ENCODE data around the gene PVALB.

PVALB gene, protein sequence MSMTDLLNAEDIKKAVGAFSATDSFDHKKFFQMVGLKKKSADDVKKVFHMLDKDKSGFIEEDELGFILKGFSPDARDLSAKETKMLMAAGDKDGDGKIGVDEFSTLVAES

DNA sequence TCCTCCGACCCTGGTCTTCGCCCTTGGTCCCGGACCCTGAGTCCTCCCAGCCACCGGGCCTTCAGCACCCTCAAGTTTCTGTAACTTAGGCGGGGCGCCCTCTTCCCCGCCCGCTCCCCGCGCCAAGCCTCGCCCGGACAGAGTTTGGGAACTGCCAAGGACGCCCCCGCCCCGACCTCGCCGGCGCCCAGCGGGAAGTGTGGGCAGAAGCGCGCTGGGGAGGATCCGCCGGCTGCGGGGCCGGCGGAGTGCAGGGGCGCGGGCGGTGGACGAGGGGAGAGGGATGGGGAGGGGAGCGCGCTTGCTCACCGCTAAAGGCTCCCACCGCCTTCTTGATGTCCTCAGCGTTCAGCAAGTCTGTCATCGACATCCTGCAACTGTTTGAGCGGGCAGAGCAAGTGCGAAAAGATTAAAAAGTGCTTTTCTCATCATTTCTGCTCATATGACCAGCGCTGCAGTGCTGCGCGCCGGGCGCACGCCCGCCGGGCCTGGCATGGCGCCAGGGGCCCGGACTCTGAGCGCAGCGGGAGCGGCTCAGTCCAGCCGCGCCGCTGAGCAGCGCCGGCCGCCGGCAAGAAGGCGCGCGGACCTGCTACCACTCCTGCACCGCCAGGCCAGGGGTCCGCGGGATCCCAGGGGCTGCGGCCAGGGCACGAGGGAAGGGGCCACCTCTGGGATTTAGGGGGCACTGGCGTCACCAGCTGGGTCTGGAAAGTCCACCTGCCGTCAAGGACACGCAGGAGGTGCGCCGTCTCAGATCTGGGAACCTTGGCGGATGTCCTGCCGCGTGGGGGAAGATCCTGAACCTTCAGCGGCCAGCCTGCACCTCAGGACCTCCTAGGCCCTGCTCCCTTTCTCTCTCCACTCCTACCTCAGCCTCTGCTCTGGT lies at the start of gene PVALB:
PVALB (minus strand) TSS at position 400 of the 889 bp plus-strand sequence; CDS start at position 370, 30 bp downstream.
- no peak within 1 kb of the TSS for H3K27ac ChIP-seq
- no peak for DNase-seq (ENCODE audit: low read depth, low spot score)

DNA sequence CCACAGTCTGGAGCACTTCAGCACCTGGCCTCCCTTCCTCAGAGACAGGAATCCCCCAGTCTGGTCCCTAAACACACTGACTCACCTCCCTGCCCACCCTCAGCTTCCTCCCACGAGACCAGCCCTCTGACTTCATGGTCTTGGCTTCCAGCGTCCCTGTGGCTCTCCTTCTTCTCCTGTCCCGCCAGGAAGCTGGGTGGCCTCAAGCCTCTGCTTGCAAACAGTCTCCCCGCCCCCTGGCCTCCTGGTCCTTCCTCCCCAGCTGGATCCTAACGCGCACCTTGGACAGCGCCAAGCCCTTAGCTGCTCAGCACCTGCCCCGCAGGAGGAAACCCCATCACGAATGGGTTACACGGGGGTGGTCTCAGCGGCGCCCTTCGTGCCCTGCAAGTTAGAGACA lies 48.5 kb upstream of the PVALB start:
- DNase-seq (ENCODE audit: low read depth, low spot score) = no peak
- H3K27ac ChIP-seq = no peak overlapping the region

DNA sequence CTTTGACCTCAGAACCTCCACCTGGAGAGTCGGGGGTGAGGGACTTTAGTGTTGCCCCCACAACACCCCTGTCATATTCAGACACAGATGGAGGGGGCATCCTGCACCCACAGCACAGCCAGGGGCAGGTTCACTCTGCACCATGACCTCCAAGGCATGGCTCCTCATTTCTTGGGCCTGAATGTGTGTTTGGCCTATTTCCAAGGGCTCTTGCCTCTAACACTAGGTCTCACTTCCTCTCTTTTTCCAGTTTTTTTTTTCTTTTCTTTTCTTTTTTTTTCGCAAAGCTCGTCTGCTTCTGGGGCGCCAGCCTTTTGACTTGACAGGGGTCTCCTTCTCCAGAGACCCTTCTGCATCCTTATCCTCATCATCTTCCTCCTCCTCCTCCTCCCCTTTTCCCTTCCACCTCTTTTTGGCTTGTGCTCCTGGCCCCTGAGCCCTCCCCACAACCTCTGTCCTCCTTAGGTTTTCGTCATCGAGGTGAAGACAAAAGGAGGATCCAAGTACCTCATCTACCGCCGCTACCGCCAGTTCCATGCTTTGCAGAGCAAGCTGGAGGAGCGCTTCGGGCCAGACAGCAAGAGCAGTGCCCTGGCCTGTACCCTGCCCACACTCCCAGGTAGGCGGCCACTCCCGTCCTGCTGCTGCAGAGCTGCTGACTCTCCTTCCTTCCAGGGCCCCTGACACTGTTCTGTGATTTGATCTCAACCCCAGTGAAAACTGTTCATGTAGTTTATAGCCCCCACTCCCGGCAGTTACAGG lies 47.8 kb upstream of the PVALB start:
- no peak for DNase-seq (ENCODE audit: low read depth, low spot score)
- H3K27ac ChIP-seq = no peak overlapping the region

DNA sequence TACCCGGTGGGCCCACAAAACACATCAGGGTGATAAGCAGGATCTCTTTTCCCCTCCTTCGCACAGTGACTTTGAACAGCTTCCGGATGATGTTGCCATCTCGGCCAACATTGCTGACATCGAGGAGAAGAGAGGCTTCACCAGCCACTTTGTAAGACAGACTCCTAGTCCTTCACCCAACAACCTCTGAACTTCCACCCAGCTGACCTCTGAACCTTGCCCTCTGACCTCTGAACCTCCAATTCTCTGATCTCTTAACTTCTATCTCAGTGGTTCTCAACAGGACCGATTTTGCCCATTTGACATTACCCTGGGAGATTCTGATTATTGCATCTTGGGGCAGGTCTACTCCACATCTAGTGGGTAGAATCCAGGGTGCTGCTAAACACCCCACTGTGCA lies 47.1 kb upstream of the PVALB start:
- DNase-seq (ENCODE audit: low read depth, low spot score) = no peak
- no peak overlapping the region for H3K27ac ChIP-seq

DNA sequence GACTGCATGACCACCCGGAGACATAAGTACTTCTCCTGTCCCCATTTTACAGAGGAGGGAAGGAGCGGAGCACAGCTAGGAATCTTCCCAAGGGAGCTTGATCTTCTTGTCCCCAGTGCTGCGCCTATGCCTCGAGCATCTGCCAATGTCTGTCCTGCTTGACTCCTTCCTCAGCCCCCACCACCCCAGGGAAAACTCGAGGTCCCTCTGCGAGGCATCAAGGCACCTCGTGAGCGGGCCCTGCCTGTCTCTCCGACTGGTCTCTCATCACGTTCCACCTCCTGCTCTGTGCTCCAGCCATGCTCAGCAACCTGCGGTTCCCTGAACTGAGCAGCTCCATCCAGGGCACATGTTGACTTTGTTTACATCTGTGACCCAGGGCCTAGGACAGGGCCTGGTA lies 46.4 kb upstream of the PVALB start:
- no peak for DNase-seq (ENCODE audit: low read depth, low spot score)
- H3K27ac ChIP-seq = no peak overlapping the region

DNA sequence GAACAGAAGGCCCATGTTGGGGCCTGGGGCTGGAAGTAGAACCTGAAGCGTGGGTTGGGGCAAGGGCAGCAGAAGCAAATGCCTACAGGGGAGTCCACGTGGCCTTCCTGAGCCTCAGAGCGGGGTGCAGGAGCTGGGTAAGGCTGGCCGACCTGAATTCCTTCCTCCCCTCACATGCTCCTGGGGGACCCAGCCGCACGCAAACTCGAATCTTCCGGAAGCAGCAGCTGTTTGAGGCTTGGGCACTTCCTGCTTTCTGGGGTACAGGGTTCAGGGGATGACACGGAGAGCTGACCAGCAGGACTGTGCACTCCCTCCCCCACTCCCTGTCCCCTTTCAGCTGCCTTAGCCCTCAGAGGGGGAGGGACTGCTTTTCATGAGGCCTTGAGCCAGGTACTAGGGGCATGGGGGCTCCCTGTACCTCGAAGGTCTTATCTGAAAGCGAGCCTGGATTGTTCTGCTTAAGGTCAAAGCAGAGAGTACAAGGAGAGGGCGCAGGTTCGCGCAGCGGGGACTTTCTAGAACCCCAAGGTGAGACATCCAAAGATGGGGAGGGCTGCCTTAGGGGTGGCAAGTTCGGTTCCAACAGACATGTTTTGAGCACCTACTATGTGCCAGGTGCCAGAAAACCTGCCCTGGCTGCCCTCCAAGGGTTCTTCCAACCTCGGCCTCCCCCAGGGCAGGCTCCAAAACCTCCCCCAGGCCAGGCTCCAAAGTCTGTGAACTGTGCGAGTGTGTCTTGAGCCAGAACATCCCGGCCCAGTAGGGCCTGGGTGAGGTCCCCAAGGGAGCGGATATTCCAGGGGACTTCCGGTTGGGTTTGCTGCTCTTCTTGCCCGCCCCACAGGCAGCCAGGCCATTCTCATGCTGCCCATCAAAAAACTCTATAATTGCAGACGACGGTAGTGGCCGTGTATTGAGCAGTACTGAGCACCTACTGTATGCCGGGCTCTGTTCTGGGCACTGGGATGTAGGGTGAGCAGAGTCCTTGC lies 45.7 kb upstream of the PVALB start:
- H3K27ac ChIP-seq = no peak overlapping the region
- no peak for DNase-seq (ENCODE audit: low read depth, low spot score)

DNA sequence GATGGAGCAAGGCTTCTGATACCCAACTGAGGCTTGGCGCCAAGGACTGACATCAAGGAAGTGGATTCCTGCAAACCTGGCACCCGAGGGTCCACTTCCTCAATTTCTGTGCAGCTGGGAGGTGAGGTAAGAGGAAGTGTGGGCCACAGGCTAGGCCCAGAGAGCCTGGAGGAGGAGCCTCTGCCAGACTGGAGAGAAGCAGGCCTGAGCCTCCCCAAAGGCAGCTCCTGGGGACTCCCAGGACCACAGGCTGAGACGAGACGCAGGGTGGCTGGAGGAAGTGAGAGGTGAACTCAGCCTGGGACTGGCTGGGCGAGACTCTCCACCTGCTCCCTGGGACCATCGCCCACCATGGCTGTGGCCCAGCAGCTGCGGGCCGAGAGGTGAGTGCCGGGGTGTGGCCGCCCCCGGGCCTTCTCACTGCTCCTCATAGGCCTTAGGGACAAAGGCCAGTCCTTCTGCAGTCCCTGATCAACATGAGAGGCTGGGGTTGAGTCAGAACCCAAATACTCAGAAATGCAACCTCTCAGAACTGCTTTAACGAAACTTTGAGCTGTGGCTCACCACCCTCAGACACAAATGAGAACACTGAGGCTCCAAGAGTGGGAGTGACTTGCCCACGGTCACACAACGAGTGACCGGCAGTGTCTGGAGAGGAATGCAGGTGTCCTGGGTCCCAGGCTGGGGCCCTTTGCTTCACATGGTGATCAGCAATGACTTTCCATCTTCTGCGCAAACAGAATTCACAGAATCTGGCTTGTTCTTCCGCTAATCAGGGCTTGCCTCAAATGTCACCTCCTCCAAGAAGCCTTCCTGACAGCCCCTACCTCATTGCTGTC lies 44.2 kb upstream of the PVALB start, which contains the start of gene NCF4:
NCF4 (plus strand) TSS at position 186 of the 839 bp plus-strand sequence; CDS start at position 352, 166 bp downstream.
- no peak for DNase-seq (ENCODE audit: low read depth, low spot score)
- no peak within 1 kb of the TSS for H3K27ac ChIP-seq

DNA sequence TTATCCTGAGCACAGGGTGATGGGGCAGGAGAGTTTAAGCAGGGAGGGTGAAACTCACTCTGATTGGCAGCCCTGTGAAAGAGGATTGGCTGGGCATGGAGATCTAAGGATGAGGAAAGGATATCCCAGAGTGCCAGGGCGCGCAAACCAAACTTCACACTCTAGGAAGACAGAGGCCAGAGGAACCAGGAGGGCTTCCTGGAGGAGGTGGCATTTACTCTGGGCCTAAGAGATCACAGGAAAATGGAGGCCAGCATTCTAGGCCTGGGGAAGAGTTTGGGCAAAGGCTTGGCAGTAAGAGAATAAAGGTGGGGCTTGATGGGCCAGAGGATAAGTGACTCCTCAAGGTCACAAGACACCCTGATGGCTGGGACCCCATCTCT lies 43.6 kb upstream of the PVALB start:
- DNase-seq (ENCODE audit: low read depth, low spot score) = no peak
- H3K27ac ChIP-seq = no peak overlapping the region

DNA sequence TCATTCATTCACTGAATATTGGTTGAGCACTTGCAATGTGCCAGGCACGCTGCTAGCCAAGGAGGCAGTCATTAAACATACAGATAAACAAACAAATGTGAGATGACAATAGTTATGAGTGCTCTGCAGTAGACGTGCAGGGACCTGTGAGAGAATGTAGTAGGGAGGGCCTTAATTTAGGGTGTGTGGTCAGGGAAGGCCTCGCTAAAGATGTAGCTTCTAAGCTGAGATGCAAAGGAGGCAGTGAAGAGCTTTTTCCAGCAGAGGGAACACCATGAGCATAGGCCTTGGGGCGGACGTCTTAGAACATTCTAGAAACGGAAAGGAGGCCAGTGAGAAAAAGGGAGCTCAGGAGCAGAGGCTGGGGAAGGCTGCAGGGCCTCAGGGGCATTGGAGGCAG lies 43.2 kb upstream of the PVALB start:
- DNase-seq (ENCODE audit: low read depth, low spot score) = peak; percentile 69
- no peak overlapping the region for H3K27ac ChIP-seq

DNA sequence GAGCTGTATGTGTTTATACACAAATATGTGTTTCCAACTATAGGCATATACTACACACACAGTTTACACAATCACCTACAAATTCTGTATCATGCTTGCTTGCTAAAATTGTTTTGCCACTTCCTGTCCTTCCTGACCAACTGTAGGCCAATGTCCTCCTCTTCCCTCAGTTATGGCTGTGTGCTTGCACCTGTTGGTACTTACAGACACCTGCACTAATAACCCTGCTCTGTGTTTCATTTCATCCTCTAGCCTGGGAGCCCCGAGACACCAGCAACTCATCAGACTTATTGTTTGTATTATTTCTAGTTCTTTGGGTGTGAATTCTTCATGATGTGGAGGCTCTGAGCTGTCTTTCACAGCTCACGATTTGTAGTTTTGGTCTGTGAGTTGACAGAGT lies 42.1 kb upstream of the PVALB start:
- no peak overlapping the region for H3K27ac ChIP-seq
- no peak for DNase-seq (ENCODE audit: low read depth, low spot score)

DNA sequence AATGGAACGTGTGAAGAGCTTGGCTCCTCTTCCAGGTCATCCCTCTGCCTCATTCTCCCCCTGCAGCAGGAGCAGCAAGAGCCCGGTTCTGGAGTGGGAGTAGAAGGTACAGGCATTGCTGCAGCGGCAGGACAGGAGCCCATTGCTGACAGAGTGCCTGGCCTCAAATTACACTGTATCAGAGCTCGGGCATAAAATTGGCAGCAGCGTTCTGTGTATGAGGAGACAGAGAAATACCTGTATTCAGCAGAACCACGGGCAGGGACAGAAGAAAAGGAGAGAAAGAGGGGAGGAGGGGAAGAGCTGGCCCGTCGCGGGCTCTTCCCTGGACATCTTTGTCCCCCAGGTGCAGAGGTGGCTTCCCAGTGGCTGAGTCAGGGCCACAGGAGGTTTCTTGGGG lies 41.3 kb upstream of the PVALB start:
- no peak overlapping the region for H3K27ac ChIP-seq
- no peak for DNase-seq (ENCODE audit: low read depth, low spot score)

DNA sequence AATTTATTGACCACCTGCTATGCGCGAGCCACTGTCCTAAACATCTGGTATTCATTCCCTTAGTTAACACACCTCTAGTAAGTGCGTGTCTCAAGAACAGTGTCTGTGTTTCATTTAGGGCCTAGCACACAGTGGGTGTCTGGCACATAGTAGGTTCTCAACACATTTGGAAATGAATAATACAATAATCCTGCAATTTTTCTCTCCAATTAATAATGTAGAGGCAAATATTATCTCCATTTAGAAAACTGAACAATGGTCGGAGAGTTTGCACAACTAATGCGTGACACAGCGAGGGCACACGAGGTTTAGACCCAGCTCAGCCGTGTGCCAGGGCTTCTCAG lies 39.9 kb upstream of the PVALB start:
- DNase-seq (ENCODE audit: low read depth, low spot score) = no peak

DNA sequence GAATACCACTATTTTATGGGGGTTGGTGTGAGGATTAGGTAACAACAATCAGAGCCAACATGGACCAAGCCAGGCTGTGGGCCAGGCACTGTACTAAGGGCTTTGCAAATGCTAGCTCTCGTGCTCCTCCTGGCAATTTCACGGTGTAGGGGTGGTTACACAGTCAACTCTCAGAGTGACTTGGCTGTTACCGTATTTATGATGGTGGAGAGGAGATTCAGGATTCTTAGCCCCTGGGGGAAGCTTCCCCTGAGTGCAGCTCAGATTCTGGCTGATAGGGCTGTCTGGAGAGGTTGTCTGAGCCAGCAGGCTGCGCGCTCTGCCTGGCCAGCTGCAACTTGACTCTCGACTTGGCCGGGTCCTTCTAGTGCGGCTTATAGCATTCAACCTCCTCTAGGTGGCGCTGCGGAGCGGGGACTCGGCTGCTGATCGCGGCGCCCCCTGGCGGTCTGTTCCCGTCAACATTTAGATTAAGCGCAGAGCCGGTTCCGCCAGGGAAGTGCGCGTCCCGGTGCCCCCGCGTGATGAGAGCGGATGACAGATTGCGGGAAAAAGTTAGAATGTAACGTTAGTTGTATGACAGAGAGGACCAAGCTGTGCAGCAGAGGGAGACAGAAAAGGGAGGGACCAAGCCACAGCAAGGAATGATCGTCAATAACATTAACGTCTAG lies 39.4 kb upstream of the PVALB start:
- no peak for DNase-seq (ENCODE audit: low read depth, low spot score)
- H3K27ac ChIP-seq = no peak overlapping the region

More for the DNA sequence above, 39.9 kb upstream of the PVALB start:
- H3K27ac ChIP-seq = no peak overlapping the region

DNA sequence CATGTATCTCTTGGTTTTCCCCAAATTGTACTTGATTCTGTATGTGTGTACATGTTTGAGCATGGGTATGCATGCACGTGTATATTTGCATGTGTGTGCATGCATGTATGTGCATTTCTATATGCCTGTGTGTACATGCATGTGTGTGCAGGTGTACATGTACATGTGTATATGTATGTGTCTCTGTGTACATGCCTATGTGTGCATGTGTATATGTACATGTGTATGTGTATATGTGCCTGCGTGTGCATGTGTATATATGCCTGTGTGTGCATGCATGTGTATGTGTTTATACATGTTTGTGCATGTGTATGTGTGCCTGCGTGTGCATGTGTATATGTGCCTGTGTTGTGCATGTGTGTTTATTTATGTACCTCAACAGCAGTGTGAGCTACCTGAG lies 38.6 kb upstream of the PVALB start:
- no peak overlapping the region for H3K27ac ChIP-seq
- no peak for DNase-seq (ENCODE audit: low read depth, low spot score)

DNA sequence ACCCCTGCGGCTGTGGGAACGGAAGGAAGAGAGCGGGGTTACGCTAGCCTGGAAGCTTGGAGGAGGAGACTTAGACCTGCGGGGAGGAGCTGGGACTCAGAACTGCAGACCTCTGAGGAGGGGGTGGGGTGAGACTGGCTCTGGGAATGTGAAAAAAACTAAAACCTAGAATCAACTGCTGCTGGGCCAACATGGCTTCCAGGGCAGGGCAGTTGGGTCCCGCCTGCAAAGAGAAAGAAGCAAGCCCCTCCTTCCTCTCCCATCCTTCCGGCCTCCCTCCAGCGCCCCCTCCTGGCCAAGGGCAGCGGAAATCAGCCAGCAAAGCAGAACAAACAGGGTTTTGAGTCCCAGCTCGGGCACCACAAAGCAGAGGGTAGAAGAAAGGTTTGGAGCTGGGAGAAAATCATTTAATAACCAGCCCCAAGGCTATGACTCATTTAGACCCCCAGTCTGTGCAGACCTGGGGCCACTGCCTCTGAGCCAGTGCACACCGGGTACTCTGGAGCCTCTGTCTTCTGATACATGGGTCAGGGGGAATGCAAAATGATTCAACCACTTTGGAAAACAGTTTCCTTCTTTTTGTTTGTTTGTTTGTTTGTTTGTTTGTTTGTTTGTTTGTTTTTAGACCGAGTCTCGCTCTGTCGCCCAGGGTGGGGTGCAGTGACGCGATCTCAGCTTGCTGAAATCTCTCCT lies 36.7 kb upstream of the PVALB start:
- H3K27ac ChIP-seq = no peak overlapping the region
- no peak for DNase-seq (ENCODE audit: low read depth, low spot score)

DNA sequence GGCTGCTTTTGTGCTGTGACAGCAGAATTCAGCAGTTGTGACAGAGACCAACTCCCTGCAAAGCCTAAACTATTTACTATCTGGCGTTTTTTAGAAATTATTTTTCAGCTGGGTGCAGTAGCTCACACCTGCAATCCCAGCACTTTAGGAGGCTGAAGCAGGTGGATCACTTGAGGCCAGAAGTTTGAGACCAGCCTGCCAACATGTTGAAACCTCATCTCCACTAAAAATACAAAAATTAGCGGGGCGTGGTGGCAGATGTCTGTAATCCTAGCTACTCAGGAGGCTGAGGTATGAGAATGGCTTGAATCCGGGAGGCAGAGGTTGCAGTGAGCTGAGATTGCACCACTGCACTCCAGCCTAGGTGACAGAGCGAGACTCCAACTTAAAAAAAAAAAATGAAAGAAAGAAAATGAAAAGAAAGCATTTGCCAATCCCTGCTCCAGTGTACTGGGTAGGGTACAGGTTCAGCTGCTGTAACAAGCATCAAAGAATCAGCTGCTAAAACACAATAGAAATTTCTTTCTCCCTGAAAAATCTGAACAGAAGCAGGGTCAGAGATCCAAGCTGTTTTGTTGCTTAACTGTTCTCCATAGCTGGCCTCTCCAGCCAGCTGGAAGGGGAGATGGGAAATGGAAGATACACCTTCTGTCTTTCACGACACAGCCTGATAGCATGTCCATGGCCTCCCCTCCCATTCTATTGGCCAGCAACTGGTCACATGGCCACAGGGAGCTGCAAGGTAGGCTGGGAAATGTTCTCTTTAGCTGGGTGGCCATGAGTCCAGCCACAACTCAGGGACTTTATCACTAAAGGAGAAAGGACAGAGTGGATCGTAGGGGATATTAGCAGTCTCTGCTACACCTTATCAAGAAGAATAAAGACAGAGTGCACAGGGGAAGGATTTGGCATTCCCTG lies 35.5 kb upstream of the PVALB start:
- H3K27ac ChIP-seq = no peak overlapping the region

DNA sequence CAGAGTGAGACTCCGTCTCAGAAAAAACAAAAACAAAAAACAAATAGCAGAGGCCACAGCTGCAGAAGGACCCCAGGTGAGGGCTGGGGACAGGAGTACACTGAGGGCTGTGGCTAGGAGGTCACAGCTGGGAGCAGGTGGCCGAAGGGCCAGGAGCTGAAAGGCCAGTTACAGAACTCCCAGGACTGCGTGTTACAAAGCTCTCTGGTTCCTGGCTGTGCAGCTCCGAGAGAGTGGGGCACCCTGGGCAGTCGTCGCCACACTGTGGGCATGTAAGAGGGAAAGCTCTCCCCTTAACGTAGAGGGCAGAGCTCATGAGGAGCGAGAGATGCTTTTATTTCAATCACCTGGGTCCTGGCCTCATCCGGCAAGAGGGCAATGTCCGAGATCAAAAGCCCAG lies 33.8 kb upstream of the PVALB start:
- H3K27ac ChIP-seq = no peak overlapping the region
- DNase-seq (ENCODE audit: low read depth, low spot score) = no peak

More for the DNA sequence above, 35.5 kb upstream of the PVALB start:
- DNase-seq (ENCODE audit: low read depth, low spot score) = no peak

Measured in epithelial cell of prostate (primary cell).